HEK293T (cell line): ENCODE measurements around the gene CTNNBIP1.

ENCODE experiments used
- ELF4 ChIP-seq: fragments of 450-650 bp; IDR thresholded peaks from 2 replicates; pipeline ENCODE4 v1.6.1; 2017; ENCODE audit warnings: antibody characterized with exemption
- FOXK2 ChIP-seq: fragments of 450-650 bp; IDR thresholded peaks from 2 replicates; pipeline ENCODE4 v1.6.1; 2016; ENCODE audit warnings: mild to moderate bottlenecking
- FOXM1 ChIP-seq: fragments of 450-650 bp; IDR thresholded peaks from 2 replicates; pipeline ENCODE4 v1.6.1; 2017; ENCODE audit warnings: mild to moderate bottlenecking, borderline replicate concordance
- LEF1 ChIP-seq: fragments of 450-650 bp; IDR thresholded peaks from 2 replicates; pipeline ENCODE4 v1.6.1; 2017; ENCODE audit warnings: mild to moderate bottlenecking, borderline replicate concordance
- PKNOX1 ChIP-seq: fragments of 450-650 bp; IDR thresholded peaks from 2 replicates; pipeline ENCODE4 v1.6.1; 2016
- SP1 ChIP-seq: fragments of 450-650 bp; IDR thresholded peaks from 2 replicates; pipeline ENCODE4 v1.6.1; 2017
- TARDBP ChIP-seq: fragments of 450-650 bp; IDR thresholded peaks from 2 replicates; pipeline ENCODE4 v1.6.1; 2016

- TF ChIP-seq SP1 (no peak), LEF1 (no peak), ELF4 (no peak), TARDBP (no peak), PKNOX1 (no peak), FOXM1 (no peak), FOXK2 (no peak)
These were observed 49.2 kb downstream of the CTNNBIP1 start for GRCh38 chr1:9860887-9861286.
